NCI-H1417 (cell line): ENCODE results near the gene AOPEP.
A peak's percentile ranks its signal among the peaks of the same experiment; 100 is the strongest.

ENCODE experiments used
- DNase-seq, 3 experiments: peaks; one replicate each; lab custom pipeline; 2025; lab: John Stamatoyannopoulos, UW

The AOPEP gene

DNA sequence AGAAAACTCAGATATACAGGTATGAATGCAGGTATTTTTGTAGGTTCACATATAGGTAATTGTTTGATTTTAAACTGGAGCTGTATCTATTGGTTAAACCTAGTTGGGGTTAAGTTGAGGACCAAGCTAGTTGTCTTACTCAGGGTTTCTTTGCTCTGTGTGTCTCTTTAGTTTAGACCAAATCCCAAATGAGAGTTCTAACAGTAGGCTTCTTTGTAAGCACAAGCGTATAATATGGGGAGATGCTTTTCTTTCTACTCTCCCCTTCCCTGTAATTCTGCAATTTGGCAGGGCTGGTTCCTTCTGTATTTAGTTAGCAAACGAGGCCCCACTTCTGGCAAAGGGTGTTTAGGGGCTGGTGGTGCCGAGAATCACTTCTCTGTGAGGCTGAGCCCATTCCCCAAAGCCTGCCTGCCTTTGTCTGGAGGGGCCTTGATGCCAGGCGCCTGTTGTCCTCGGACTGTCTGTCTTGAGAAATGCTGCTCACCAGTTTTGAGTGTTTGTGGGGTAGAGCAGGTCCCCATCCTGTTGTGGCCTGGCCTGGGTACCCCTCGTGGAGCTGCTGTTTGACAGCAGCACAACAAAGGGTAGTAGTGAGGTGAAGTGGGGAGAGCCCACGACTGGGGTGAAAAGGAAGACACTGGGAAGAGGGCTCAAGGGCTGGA is 331.8 kb downstream of the AOPEP start:
- no peak for DNase-seq

GRCh38 chr9:95058795-95059386 is 332.4 kb downstream of the AOPEP start:
- DNase-seq: peak in 1 of 3 experiments; percentile 18

GRCh38 chr9:95060234-95060633 is 333.7 kb downstream of the AOPEP start:
- no peak for DNase-seq

DNA sequence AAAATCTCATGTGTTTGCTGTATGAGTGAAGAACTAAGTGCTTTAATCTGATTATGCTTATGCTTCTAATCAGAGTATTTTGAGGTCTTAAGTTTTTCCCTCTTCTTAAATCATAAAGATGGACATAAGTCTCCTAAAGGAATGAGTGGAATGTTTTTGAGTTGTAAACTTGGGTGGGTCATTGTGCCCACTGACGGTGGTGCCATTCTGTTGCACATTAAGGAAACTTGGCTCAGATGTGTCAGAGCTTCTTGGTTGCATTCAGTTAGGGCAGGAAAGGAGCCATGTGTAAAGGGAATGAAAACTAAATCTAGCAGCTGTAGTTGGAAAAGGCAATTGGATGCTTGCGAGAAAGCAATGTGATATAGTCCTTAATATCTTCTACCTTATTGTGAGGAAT is 334.4 kb downstream of the AOPEP start:
- DNase-seq: no peak

DNA sequence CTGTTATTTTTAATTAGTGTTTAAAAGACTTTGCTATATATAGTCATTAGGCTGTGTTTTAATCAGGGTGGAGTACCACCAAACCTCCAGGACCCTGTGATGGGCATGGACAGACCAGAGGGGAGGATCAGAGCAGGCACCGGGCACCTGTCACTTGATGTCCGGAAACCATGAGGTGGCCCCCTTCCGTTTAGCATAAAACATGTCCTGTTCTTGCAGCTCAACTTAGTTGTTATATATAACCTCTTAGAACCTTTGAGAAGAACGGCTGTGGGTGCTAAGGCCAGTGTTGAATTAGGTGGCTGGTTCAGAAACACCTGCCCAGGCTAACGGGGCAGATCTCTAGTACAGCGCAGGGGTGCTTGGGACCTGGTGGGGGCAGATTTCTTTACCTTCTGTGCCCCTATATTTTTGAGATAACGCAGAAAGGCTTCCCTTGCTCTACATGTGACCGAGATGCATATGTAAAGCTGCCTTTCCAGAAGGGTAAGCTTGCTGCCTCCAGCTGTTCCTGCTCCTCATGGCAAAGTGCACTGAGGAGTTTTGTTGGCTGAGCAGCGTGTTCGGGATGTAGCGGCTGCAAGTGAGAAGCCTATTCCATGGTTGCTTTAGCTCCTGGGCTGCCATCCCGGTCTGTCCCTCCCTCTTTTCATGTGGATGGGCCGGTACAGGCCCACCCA is 335.6 kb downstream of the AOPEP start:
- no peak for DNase-seq

DNA sequence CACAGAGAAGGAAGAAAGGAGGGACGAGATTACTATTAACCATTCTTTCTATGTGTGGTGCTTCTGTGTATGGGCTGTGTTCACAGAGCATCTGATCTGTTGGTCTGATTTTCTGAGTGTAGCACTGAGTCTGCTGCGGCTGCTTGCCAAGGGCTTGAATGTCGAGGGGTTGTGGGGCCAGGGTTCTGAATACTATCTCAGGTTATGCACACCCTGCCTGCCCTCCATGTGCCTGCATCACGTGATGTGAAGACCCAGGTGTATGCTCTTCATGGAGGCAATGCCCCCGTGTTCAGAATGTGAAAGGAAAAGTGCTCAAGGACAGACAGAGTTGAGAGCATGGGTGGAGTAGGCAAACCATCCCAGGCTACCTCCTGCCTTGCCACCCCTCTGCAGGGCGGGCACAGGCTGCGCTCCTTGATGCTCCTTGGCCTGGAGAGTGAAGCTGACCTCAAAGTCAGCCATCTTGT is 336.1 kb downstream of the AOPEP start:
- no peak for DNase-seq

GRCh38 chr9:95063300-95063699 is 336.8 kb downstream of the AOPEP start:
- no peak for DNase-seq

DNA sequence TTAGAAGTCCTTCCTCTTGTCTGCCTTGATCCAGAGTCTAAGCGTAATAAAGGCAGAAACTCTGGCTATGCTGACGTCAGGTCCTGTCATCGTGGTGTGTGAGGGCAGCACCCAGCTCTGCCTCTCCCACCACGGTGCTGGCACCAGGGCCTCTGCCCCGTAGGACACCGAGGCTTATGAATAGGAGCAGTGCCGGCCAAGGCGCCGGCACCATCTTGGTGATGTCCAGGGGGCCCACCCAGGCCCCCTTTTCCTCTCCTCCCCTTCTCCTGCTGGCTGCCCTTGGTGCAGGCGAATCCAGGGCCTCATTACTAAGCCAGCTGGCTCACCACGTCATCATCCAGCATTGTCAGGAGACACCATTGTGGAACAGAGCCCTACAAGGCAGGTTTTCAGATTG is 338.7 kb downstream of the AOPEP start:
- DNase-seq: no peak

DNA sequence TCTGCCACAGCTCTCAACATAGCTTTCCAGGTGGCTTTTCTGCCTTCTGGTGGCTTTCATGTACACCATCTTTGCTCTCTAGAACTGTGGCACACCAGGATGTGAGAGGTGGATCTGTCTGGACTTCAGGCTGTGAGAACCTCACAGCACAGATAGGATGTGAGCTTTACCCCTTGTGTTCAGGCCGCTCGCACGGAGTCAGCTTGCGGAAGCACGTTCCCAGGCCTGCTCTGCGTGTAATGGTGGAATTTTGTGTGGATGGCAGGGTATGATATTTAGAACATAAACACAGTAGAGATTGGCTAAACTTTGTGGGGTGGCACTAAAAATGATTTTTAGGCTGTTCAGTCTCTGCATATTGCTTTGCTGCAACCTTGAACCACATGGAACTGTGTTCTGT is 340.6 kb downstream of the AOPEP start:
- DNase-seq: no peak

DNA sequence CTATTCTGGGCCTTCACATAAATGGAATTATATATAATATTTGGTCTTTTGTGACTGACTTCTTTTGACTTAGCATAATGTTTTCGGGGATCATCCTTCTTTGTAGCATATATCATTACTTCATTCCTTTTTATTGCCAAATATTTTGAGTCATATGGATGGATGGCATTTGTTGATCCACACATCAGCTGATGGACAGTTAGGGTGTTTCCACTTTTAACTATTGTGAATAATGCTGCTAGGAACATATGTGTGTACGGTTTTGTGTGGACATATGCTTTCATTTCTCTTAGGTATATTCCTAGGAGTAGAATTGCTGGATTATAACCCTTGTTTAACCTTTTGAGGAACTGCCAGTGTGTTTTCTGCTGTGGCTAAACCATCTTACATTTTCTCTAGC is 341.4 kb downstream of the AOPEP start:
- DNase-seq: no peak

DNA sequence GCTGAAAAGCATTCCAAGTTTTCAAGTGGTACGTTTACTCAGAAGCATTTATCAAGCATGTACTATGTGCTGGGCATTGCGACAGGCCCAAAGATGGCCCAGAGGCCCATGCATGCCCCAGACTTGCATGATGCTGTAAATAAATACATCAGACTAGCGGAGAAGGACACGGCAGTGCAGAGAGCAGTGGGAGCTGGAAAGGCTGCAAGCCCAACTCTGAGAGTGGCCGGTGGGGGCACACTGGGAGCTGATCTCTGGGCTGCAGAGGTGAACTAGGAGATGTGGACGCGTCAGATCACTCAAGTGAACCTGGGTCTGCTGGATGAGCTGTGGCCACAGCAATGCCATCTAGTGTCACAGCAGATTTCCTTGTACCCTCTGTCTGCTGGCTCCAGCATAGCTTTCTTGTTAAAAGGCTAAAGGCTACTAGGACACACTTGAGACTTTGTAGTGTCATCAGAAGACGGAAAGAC is 344.1 kb downstream of the AOPEP start:
- DNase-seq: no peak

DNA sequence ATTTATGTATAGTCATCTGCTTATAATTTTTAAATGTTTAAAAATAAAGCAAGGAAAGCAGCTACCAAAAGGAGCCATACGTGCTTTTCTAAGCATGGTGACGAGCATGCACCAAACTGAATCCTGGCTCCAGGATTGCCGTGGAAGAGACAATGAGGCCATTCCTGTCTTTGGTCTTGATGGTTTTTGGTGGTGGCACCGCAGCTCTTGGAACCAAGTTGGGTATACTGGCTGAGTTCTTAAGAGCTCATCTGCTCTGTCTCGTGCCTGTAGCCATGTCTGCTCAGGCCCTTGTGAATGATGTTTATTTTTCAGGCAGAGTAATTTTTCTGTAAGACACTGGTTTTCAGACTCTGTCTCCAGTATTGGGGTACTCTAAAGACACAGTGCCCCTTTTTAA is 345.0 kb downstream of the AOPEP start:
- no peak for DNase-seq

- DNase-seq: no peak
Measured at GRCh38 chr9:95071925-95072324, 345.4 kb downstream of the AOPEP start.

DNA sequence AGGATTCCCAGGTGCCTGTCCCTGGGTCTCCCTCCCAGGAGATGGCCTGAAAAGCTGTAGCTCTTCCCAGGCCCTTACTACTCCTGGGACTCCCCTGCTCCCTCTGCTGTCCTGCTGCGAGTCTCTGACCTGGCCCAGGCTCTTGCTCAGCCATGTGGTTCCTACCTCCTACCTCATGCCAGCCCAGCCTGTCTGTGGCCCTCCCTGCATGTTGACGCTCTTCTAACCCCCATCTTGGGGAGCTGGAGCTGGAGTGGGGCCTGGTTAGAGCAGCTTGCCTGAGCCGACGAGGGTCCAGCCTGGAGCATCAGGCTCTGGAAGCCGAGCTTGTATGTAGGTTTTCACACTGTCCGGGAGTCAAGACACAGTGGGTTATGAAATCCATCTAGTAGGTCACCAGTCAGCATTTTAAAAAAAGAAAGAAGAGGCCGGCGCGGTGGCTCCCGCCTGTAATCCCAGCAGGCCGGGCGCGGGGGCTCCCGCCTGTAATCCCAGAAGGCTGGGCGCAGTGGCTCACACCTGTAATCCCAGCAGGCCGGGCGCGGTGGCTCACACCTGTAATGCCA is 346.6 kb downstream of the AOPEP start:
- no peak for DNase-seq

- no peak for DNase-seq
Measured at GRCh38 chr9:95073918-95074317, 347.4 kb downstream of the AOPEP start.

- DNase-seq: peak; percentile 22 to 87 (median 57)
Measured at GRCh38 chr9:95074632-95075031, 348.1 kb downstream of the AOPEP start.

- DNase-seq: no peak
Measured at GRCh38 chr9:95075700-95076099, 349.2 kb downstream of the AOPEP start.

GRCh38 chr9:95076696-95077052 is 350.2 kb downstream of the AOPEP start:
- DNase-seq: no peak

DNA sequence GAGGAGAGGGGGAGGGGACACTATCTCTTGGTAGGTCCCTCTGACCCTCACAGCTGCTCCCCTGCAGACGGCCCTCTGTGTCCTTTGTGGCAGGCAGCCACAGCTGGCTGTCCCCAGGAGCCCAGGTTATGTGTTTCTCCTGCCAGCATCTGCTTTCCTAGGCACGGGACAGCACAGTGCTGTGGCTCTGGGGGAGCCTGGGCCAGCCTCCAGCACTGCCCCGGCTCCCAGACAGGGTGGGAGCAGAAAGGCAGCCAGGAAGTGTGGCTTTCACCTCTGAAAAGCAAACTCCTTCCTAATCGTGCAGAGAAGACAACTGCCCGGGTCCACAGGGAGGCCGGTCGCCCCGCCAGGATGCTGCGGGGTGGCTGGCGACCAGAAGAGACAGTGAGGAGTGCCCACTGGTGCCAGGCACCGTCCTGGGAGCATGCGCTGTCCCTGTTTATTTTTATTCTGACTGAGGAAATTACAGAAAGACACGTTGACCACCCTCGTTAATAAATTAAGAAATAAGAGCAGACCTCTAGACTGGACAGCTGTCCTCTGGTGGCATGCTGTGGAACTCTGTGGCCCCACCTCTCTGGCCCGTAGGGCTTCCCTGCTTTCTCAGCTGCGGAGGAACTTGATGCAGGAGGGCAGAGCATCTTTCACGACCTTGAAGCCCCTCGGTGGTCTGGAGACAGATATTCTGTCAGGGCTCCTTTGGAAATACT is 350.7 kb downstream of the AOPEP start:
- DNase-seq: no peak

DNA sequence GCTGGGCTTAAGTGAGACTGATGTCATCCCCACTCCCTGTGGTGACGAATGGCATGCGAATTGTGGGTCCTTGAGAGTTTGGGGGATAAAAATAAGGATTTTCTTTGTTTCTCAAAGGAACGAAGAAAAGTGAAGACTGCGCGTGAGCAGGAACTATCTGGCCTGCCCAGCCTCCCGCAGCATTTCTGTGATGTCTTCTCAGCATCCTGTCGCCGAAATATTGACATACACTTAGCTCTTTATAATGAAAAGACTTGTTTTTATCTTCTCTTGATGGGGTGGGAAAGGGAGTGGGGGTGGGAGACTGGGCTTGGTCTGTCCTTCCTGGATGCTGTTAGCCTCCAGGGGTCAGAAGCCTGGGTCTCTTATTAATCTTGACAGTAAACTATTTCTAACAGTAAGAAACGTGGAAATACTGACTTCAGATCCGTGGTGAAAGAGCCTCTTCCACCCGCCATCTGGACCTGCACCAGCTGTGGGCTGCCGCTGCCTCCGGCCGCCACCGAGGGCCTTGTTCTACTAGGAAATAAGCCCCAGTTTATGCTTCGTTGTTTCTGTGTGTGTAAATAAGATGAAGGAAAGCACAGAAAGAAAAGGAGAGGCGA is 351.4 kb downstream of the AOPEP start:
- no peak for DNase-seq

- DNase-seq: no peak
Measured at GRCh38 chr9:95078511-95078910, 352.0 kb downstream of the AOPEP start.

DNA sequence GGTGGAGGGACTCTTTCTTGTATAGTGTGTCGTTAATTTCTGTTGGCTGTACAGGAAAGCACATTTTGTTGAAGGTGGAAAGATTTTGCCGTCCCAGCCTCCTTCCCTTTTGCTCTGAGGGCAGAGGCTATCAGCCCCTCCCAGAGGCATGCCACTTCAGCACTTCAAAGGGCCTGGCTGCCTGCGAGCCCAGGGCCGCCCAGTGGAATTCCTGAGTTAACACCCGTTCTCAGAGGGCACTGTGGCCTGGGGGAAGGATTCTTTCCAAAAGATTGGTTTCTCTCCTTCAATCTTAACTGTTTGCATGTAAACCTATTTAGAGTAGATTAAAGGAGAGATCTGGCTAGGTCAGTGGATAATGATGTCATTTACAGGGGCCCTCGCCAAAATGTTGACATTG is 352.4 kb downstream of the AOPEP start:
- no peak for DNase-seq
